ENCODE results near the gene WWC2.

Gene WWC2

GRCh38 chr4:183161630-183162029 is 62.6 kb downstream of the WWC2 start:
- H3K36me3 ChIP-seq (ENCODE audit: control insufficient read depth, insufficient read depth, low read length), result no peaks in the 10 kb centered on the region
- H3K9me3 ChIP-seq (ENCODE audit: control insufficient read depth, insufficient read depth, low read length), result no peaks in the 10 kb centered on the region
- H3K4me1 ChIP-seq (ENCODE audit: control insufficient read depth, insufficient read depth, low read length), result peaks cover 10% of the 10 kb centered on the region
- H3K4me3 ChIP-seq (ENCODE audit: low read depth, low read length), result no peak overlapping the region
- H3K27me3 ChIP-seq (ENCODE audit: control insufficient read depth, insufficient read depth, low read length), result no peaks in the 10 kb centered on the region
- H3K9ac ChIP-seq (ENCODE audit: low read depth, low read length), result no peak overlapping the region

GRCh38 chr4:183163135-183163534 is 64.1 kb downstream of the WWC2 start:
- Histone ChIP-seq H3K4me3 (ENCODE audit: low read depth, low read length) (no peak overlapping the region), H3K4me1 (ENCODE audit: control insufficient read depth, insufficient read depth, low read length) (peaks cover 10% of the 10 kb centered on the region), H3K36me3 (ENCODE audit: control insufficient read depth, insufficient read depth, low read length) (no peaks in the 10 kb centered on the region), H3K9ac (ENCODE audit: low read depth, low read length) (no peak overlapping the region), H3K9me3 (ENCODE audit: control insufficient read depth, insufficient read depth, low read length) (no peaks in the 10 kb centered on the region), H3K27me3 (ENCODE audit: control insufficient read depth, insufficient read depth, low read length) (no peaks in the 10 kb centered on the region)

- no peak overlapping the region for H3K9ac ChIP-seq (ENCODE audit: low read depth, low read length)
- H3K4me3 ChIP-seq (ENCODE audit: low read depth, low read length), result no peak overlapping the region
- peaks cover 12% of the 10 kb centered on the region for H3K4me1 ChIP-seq (ENCODE audit: control insufficient read depth, insufficient read depth, low read length)
- no peaks in the 10 kb centered on the region for H3K36me3 ChIP-seq (ENCODE audit: control insufficient read depth, insufficient read depth, low read length)
- H3K27me3 ChIP-seq (ENCODE audit: control insufficient read depth, insufficient read depth, low read length), result no peaks in the 10 kb centered on the region
- no peaks in the 10 kb centered on the region for H3K9me3 ChIP-seq (ENCODE audit: control insufficient read depth, insufficient read depth, low read length)
Measured at GRCh38 chr4:183164963-183165362, 65.9 kb downstream of the WWC2 start.

- H3K9me3 ChIP-seq (ENCODE audit: control insufficient read depth, insufficient read depth, low read length), result no peaks in the 10 kb centered on the region
- peaks cover 13% of the 10 kb centered on the region for H3K4me1 ChIP-seq (ENCODE audit: control insufficient read depth, insufficient read depth, low read length)
- no peak overlapping the region for H3K9ac ChIP-seq (ENCODE audit: low read depth, low read length)
- H3K4me3 ChIP-seq (ENCODE audit: low read depth, low read length), result no peak overlapping the region
- H3K27me3 ChIP-seq (ENCODE audit: control insufficient read depth, insufficient read depth, low read length), result no peaks in the 10 kb centered on the region
- no peaks in the 10 kb centered on the region for H3K36me3 ChIP-seq (ENCODE audit: control insufficient read depth, insufficient read depth, low read length)
Measured at GRCh38 chr4:183165376-183165775, 66.3 kb downstream of the WWC2 start.

GRCh38 chr4:183170894-183171293 is 71.8 kb downstream of the WWC2 start:
- Histone ChIP-seq H3K9ac (ENCODE audit: low read depth, low read length) (no peak overlapping the region), H3K9me3 (ENCODE audit: control insufficient read depth, insufficient read depth, low read length) (no peaks in the 10 kb centered on the region), H3K36me3 (ENCODE audit: control insufficient read depth, insufficient read depth, low read length) (no peaks in the 10 kb centered on the region), H3K27me3 (ENCODE audit: control insufficient read depth, insufficient read depth, low read length) (no peaks in the 10 kb centered on the region), H3K4me3 (ENCODE audit: low read depth, low read length) (no peak overlapping the region), H3K4me1 (ENCODE audit: control insufficient read depth, insufficient read depth, low read length) (peaks cover 37% of the 10 kb centered on the region)

GRCh38 chr4:183171484-183172267 is 72.6 kb downstream of the WWC2 start:
- H3K4me1 ChIP-seq (ENCODE audit: control insufficient read depth, insufficient read depth, low read length), result peaks cover 37% of the 10 kb centered on the region
- no peak overlapping the region for H3K4me3 ChIP-seq (ENCODE audit: low read depth, low read length)
- H3K9ac ChIP-seq (ENCODE audit: low read depth, low read length), result no peak overlapping the region
- H3K36me3 ChIP-seq (ENCODE audit: control insufficient read depth, insufficient read depth, low read length), result no peaks in the 10 kb centered on the region
- H3K9me3 ChIP-seq (ENCODE audit: control insufficient read depth, insufficient read depth, low read length), result no peaks in the 10 kb centered on the region
- H3K27me3 ChIP-seq (ENCODE audit: control insufficient read depth, insufficient read depth, low read length), result no peaks in the 10 kb centered on the region

GRCh38 chr4:183172881-183173280 is 73.8 kb downstream of the WWC2 start:
- peaks cover 39% of the 10 kb centered on the region for H3K4me1 ChIP-seq (ENCODE audit: control insufficient read depth, insufficient read depth, low read length)

GRCh38 chr4:183173580-183174526 is 74.8 kb downstream of the WWC2 start:
- Histone ChIP-seq H3K9ac (ENCODE audit: low read depth, low read length) (peak overlapping the region; percentile 17), H3K27me3 (ENCODE audit: control insufficient read depth, insufficient read depth, low read length) (no peaks in the 10 kb centered on the region), H3K4me3 (ENCODE audit: low read depth, low read length) (no peak overlapping the region), H3K9me3 (ENCODE audit: control insufficient read depth, insufficient read depth, low read length) (no peaks in the 10 kb centered on the region), H3K36me3 (ENCODE audit: control insufficient read depth, insufficient read depth, low read length) (no peaks in the 10 kb centered on the region), H3K4me1 (ENCODE audit: control insufficient read depth, insufficient read depth, low read length) (peaks cover 39% of the 10 kb centered on the region)

More at GRCh38 chr4:183172881-183173280, 73.8 kb downstream of the WWC2 start:
- H3K9me3 ChIP-seq (ENCODE audit: control insufficient read depth, insufficient read depth, low read length), result no peaks in the 10 kb centered on the region
- H3K27me3 ChIP-seq (ENCODE audit: control insufficient read depth, insufficient read depth, low read length), result no peaks in the 10 kb centered on the region
- H3K36me3 ChIP-seq (ENCODE audit: control insufficient read depth, insufficient read depth, low read length), result no peaks in the 10 kb centered on the region
- no peak overlapping the region for H3K9ac ChIP-seq (ENCODE audit: low read depth, low read length)
- H3K4me3 ChIP-seq (ENCODE audit: low read depth, low read length), result no peak overlapping the region

- no peaks in the 10 kb centered on the region for H3K36me3 ChIP-seq (ENCODE audit: control insufficient read depth, insufficient read depth, low read length)
- H3K9me3 ChIP-seq (ENCODE audit: control insufficient read depth, insufficient read depth, low read length), result no peaks in the 10 kb centered on the region
- H3K27me3 ChIP-seq (ENCODE audit: control insufficient read depth, insufficient read depth, low read length), result no peaks in the 10 kb centered on the region
- H3K4me1 ChIP-seq (ENCODE audit: control insufficient read depth, insufficient read depth, low read length), result peaks cover 45% of the 10 kb centered on the region
- no peak overlapping the region for H3K9ac ChIP-seq (ENCODE audit: low read depth, low read length)
- no peak overlapping the region for H3K4me3 ChIP-seq (ENCODE audit: low read depth, low read length)
Measured at GRCh38 chr4:183175631-183176232, 76.7 kb downstream of the WWC2 start.

GRCh38 chr4:183177001-183177400 is 77.9 kb downstream of the WWC2 start:
- H3K4me1 ChIP-seq (ENCODE audit: control insufficient read depth, insufficient read depth, low read length), result peaks cover 44% of the 10 kb centered on the region
- H3K4me3 ChIP-seq (ENCODE audit: low read depth, low read length), result no peak overlapping the region
- H3K9me3 ChIP-seq (ENCODE audit: control insufficient read depth, insufficient read depth, low read length), result no peaks in the 10 kb centered on the region
- no peak overlapping the region for H3K9ac ChIP-seq (ENCODE audit: low read depth, low read length)
- no peaks in the 10 kb centered on the region for H3K27me3 ChIP-seq (ENCODE audit: control insufficient read depth, insufficient read depth, low read length)
- H3K36me3 ChIP-seq (ENCODE audit: control insufficient read depth, insufficient read depth, low read length), result no peaks in the 10 kb centered on the region

GRCh38 chr4:183178201-183178600 is 79.1 kb downstream of the WWC2 start:
- Histone ChIP-seq H3K27me3 (ENCODE audit: control insufficient read depth, insufficient read depth, low read length) (no peaks in the 10 kb centered on the region), H3K9ac (ENCODE audit: low read depth, low read length) (no peak overlapping the region), H3K4me3 (ENCODE audit: low read depth, low read length) (no peak overlapping the region), H3K9me3 (ENCODE audit: control insufficient read depth, insufficient read depth, low read length) (no peaks in the 10 kb centered on the region), H3K4me1 (ENCODE audit: control insufficient read depth, insufficient read depth, low read length) (peaks cover 45% of the 10 kb centered on the region), H3K36me3 (ENCODE audit: control insufficient read depth, insufficient read depth, low read length) (no peaks in the 10 kb centered on the region)

All from iPS-15b (cell line).